Measurements from ENCODE around the gene PCDHA1. TPM values are rescaled to one million over a fixed set of nuclear protein-coding genes. Genes with fewer than 3 reads are reported as not detected.

Gene PCDHA1
- total RNA-seq, 4 donors from 2014 or later = not detected

DNA sequence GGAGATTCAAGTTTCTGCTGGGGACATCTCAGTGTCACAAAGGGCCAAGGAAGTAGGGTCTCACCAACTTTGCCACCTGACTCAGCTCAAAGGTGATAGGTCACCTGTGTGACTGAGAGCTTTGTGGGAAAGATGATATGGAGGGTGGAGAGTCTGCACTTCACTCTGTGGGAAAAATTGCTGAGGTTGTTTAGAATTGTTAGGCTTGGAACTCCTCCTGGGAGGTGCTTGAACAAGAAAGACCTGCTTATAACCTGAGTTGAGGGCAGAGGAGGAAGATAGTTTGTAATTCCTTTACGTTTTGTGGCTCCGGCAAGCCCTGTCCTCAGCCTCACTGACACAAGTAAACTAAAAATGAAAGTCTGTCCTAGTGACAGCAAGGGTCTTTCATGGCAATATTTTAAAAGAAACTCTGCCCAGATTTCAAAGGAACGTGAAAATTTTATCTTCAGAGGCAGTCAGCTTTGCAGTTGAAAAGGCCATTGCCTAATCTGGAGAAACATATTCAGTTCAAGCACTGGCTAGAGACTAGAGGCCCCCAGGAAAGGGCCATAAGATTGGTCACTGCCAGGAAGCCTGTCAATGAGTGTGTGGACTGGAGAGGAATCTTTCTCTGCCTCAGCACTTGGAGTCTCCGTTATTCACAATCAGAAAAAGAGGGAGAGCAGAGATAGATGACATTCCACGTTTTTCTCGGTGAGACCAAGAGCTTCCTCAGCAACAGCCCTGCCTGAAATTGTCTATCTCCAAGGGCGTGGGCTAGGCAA is 203.5 kb downstream of the PCDHA1 start:
- WGBS, 2 donors (ENCODE audit: low coverage in 1 of 2) = 61 to 65% methylated on average over 6 to 7 of the region's 7 CpGs
- Histone ChIP-seq H3K4me3 (no peak overlapping the region), H3K27me3 (no peaks in the 10 kb centered on the region), H3K4me1 (no peaks in the 10 kb centered on the region), H3K36me3 (no peaks in the 10 kb centered on the region), H3K9me3 (no peaks in the 10 kb centered on the region), H3K27ac (no peak overlapping the region)
- no peak for TF ChIP-seq POLR2A (IDR thresholded peaks at IDR 0.05)
- no peak for ATAC-seq

DNA sequence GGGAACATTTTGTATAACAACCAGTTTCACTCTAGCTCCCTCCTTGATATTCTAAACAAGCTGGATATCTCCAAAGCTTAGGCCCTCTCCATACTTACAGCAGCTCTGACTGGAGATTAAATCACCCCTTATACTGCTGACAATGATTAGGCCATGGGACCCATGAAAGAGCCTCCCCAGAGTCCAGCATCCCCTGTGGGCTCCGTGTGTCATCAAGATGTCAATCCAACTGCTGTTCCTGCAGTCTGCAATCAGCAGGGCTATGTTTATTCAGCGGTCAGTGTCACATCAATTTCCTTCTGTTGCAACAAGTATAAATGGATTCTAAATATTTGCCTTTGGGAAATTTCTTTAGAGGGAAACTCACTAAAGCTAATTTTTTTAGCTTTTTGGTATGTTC is 206.9 kb downstream of the PCDHA1 start:
- no peak for ATAC-seq
- Histone ChIP-seq H3K27ac (no peak overlapping the region), H3K36me3 (no peaks in the 10 kb centered on the region), H3K4me3 (no peak overlapping the region), H3K4me1 (no peaks in the 10 kb centered on the region), H3K9me3 (no peaks in the 10 kb centered on the region), H3K27me3 (no peaks in the 10 kb centered on the region)
- 54 to 58% methylated on average over 2 of the region's 2 CpGs for WGBS, 2 donors (ENCODE audit: low coverage in 1 of 2)
- TF ChIP-seq POLR2A (IDR thresholded peaks at IDR 0.05) = no peak
- no peak for TF ChIP-seq EP300 (IDR thresholded peaks at IDR 0.05)
- TF ChIP-seq, protein P1, sequence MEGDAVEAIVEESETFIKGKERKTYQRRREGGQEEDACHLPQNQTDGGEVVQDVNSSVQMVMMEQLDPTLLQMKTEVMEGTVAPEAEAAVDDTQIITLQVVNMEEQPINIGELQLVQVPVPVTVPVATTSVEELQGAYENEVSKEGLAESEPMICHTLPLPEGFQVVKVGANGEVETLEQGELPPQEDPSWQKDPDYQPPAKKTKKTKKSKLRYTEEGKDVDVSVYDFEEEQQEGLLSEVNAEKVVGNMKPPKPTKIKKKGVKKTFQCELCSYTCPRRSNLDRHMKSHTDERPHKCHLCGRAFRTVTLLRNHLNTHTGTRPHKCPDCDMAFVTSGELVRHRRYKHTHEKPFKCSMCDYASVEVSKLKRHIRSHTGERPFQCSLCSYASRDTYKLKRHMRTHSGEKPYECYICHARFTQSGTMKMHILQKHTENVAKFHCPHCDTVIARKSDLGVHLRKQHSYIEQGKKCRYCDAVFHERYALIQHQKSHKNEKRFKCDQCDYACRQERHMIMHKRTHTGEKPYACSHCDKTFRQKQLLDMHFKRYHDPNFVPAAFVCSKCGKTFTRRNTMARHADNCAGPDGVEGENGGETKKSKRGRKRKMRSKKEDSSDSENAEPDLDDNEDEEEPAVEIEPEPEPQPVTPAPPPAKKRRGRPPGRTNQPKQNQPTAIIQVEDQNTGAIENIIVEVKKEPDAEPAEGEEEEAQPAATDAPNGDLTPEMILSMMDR (IDR thresholded peaks at IDR 0.05) = no peak
- no peak for TF ChIP-seq POLR2AphosphoS5 (IDR thresholded peaks at IDR 0.05)

DNA sequence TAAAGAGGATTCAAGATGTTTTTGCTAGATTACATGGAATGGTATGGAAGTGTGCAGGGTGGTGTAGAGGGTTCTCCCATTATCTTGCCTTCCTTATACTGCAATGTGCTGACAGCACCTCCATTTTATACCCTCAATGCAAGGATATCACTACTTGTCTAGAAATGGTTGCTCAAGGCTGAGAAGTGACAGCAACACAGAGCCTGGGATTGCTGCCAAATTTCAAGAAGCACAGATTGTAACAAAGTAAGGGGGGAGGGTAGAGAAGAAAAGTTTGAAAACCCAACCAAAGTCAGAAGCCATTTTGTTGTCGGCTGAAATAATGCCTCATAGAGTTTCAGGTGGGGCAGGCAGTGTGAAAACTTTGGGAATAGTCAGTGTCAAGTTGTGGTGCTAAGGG is 210.1 kb downstream of the PCDHA1 start:
- TF ChIP-seq, protein P1 (IDR thresholded peaks at IDR 0.05) = no peak
- TF ChIP-seq EP300 (IDR thresholded peaks at IDR 0.05) = no peak
- no peak for TF ChIP-seq POLR2AphosphoS5 (IDR thresholded peaks at IDR 0.05)
- TF ChIP-seq POLR2A (IDR thresholded peaks at IDR 0.05) = no peak
- Histone ChIP-seq H3K9me3 (no peaks in the 10 kb centered on the region), H3K36me3 (no peaks in the 10 kb centered on the region), H3K4me1 (peaks cover 0 to 1% (median 0%) of the 10 kb centered on the region in 3 donors), H3K27me3 (no peaks in the 10 kb centered on the region), H3K4me3 (no peak overlapping the region), H3K27ac (no peak overlapping the region)
- 38% methylated on average over 1 of the region's 1 CpG; no CpG with 5 or more reads in 1 of the 2 donors for WGBS, 2 donors (ENCODE audit: low coverage in 1 of 2)
- ATAC-seq = no peak

DNA sequence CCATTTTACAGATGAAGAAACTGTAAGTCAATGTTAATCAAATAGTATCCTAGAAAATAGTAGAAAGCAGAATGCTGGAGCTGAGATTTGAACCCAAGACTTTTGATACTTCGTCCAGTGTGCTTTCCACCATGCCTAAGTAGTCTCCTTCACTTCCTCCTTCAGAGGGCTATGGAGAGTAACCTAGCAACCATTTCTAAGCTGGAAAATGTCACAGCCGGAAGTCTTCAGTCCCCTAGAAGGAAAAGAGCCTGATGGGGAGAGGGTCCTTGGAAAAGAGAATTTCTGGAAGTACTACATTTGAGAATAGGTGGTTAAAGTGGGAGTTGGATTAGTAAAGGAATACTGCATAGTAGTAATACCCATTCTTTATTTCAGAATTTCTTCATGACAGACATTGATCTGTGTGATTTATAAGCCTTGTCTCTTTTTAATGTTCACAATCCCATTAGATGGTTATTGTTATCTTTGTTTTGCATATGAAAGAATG is 213.0 kb downstream of the PCDHA1 start:
- H3K4me3 ChIP-seq = no peak overlapping the region
- no peaks in the 10 kb centered on the region for H3K36me3 ChIP-seq
- H3K27me3 ChIP-seq = no peaks in the 10 kb centered on the region
- H3K27ac ChIP-seq = no peak overlapping the region
- 79 to 80% methylated on average over 2 of the region's 2 CpGs for WGBS, 2 donors (ENCODE audit: low coverage in 1 of 2)
- H3K9me3 ChIP-seq = no peaks in the 10 kb centered on the region
- ATAC-seq = no peak
- TF ChIP-seq, protein P1 (IDR thresholded peaks at IDR 0.05) = no peak
- TF ChIP-seq POLR2A (IDR thresholded peaks at IDR 0.05) (no peak), POLR2AphosphoS5 (IDR thresholded peaks at IDR 0.05) (no peak), EP300 (IDR thresholded peaks at IDR 0.05) (no peak)
- peaks cover 0 to 16% (median 7%) of the 10 kb centered on the region in 3 donors for H3K4me1 ChIP-seq

DNA sequence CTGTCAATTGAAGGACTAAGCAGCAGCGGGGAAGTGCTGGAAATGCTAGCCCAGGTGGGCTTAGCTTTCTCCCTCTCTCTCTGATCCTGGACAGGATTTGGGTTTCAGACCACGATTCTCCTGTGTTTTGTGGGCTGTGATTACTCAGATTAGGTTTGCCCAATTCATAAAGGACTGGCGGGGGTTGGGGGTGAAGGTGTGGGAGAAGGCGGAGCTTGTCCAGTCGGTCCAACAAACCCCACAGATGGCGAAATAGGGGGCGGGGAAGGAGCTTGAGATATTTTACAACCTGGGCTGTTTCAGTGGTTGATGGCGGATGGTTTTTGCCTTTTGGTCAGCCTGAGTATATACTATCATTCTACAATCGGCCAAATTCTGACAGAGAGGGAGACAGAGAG is 215.5 kb downstream of the PCDHA1 start:
- WGBS, 2 donors (ENCODE audit: low coverage in 1 of 2) = 6% methylated on average over 7 to 8 of the region's 9 CpGs
- ATAC-seq = no peak
- Histone ChIP-seq H3K4me1 (peaks cover 0 to 16% (median 7%) of the 10 kb centered on the region in 3 donors), H3K4me3 (peak overlapping the region; percentile 18 to 36), H3K27ac (peak overlapping the region in 1 of 4 donors; percentile 40), H3K27me3 (no peaks in the 10 kb centered on the region), H3K36me3 (no peaks in the 10 kb centered on the region), H3K9me3 (no peaks in the 10 kb centered on the region)
- TF ChIP-seq, protein P1 (IDR thresholded peaks at IDR 0.05) = no peak
- TF ChIP-seq POLR2AphosphoS5 (IDR thresholded peaks at IDR 0.05) (no peak), POLR2A (IDR thresholded peaks at IDR 0.05) (no peak), EP300 (IDR thresholded peaks at IDR 0.05) (no peak)
